ENCODE results near the gene ZNF133. TPM values are rescaled to one million over a fixed set of nuclear protein-coding genes. Genes with fewer than 3 reads are reported as not detected.
"Not testable (repeated sequence)": the region's sequence is repeated elsewhere in the genome, so short reads cannot be mapped to it uniquely, and the experiment has no call there.

The ZNF133 gene
- total RNA-seq, 1 experiment from 2014 or later = 16.2 TPM

- no peak for TF ChIP-seq MLX (CRISPR knock-in tag; IDR thresholded peaks at IDR 0.05)
Observed at GRCh38 chr20:18243802-18244201, 44.5 kb upstream of the ZNF133 start (continued).

DNA sequence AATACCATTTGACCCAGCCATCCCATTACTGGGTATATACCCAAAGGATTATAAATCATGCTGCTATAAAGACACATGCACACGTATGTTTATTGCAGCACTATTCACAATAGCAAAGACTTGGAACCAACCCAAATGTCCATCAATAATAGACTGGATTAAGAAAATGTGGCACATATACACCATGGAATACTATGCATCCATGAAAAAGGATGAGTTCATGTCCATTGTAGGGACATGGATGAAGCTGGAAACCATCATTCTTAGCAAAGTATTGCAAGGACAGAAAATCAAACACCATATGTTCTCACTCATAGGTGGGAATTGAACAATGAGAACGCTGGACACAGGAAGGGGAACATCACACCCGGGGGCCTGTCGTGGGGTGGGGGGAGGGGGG, 39.8 kb upstream of the ZNF133 start:
- DNase-seq (ENCODE audit: low spot score); H3K27ac Mint-ChIP-seq; H3K9me3 Mint-ChIP-seq; ATAC-seq; H3K4me3 Mint-ChIP-seq; CTCF ChIA-PET; H3K36me3 Mint-ChIP-seq; POLR2A ChIA-PET; H3K4me1 Mint-ChIP-seq: not testable (repeated sequence)
- peaks cover 19% of the 10 kb centered on the region; the same call in 1 of the 2 replicates for H3K27me3 Mint-ChIP-seq (ENCODE audit: low read depth)

GRCh38 chr20:18250217-18250616, 38.1 kb upstream of the ZNF133 start:
- H3K4me3 Mint-ChIP-seq = no peak overlapping the region
- no peaks in the 10 kb centered on the region for H3K9me3 Mint-ChIP-seq
- POLR2A ChIA-PET = no interaction called here
- H3K4me1 Mint-ChIP-seq = no peaks in the 10 kb centered on the region
- TF ChIP-seq MYBL2 (CRISPR knock-in tag; IDR thresholded peaks at IDR 0.05) (no peak), NR1H2 (CRISPR knock-in tag; IDR thresholded peaks at IDR 0.05) (no peak), ESRRA (CRISPR knock-in tag; IDR thresholded peaks at IDR 0.05; ENCODE audit: borderline replicate concordance) (no peak), EMX1 (CRISPR knock-in tag; IDR thresholded peaks at IDR 0.05) (no peak), TEAD4 (CRISPR knock-in tag; IDR thresholded peaks at IDR 0.05) (no peak), ZBTB21 (CRISPR knock-in tag; IDR thresholded peaks at IDR 0.05; ENCODE audit: borderline replicate concordance) (no peak), ZBTB43 (CRISPR knock-in tag; IDR thresholded peaks at IDR 0.05) (no peak), MLX (CRISPR knock-in tag; IDR thresholded peaks at IDR 0.05) (no peak), NFYB (CRISPR knock-in tag; conservative IDR thresholded peaks at IDR 0.05; ENCODE audit: low read depth) (no peak), NR3C1 (CRISPR knock-in tag; conservative IDR thresholded peaks at IDR 0.05; ENCODE audit: low read depth) (no peak), RELA (CRISPR knock-in tag; IDR thresholded peaks at IDR 0.05; ENCODE audit: borderline replicate concordance) (no peak), ZNF263 (CRISPR knock-in tag; IDR thresholded peaks at IDR 0.05; ENCODE audit: low read depth) (no peak), ATF6 (CRISPR knock-in tag; IDR thresholded peaks at IDR 0.05) (no peak), ETV6 (CRISPR knock-in tag; IDR thresholded peaks at IDR 0.05) (no peak), CREB1 (CRISPR knock-in tag; IDR thresholded peaks at IDR 0.05) (no peak)
- TF ChIP-seq, protein P1, sequence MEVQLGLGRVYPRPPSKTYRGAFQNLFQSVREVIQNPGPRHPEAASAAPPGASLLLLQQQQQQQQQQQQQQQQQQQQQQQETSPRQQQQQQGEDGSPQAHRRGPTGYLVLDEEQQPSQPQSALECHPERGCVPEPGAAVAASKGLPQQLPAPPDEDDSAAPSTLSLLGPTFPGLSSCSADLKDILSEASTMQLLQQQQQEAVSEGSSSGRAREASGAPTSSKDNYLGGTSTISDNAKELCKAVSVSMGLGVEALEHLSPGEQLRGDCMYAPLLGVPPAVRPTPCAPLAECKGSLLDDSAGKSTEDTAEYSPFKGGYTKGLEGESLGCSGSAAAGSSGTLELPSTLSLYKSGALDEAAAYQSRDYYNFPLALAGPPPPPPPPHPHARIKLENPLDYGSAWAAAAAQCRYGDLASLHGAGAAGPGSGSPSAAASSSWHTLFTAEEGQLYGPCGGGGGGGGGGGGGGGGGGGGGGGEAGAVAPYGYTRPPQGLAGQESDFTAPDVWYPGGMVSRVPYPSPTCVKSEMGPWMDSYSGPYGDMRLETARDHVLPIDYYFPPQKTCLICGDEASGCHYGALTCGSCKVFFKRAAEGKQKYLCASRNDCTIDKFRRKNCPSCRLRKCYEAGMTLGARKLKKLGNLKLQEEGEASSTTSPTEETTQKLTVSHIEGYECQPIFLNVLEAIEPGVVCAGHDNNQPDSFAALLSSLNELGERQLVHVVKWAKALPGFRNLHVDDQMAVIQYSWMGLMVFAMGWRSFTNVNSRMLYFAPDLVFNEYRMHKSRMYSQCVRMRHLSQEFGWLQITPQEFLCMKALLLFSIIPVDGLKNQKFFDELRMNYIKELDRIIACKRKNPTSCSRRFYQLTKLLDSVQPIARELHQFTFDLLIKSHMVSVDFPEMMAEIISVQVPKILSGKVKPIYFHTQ (CRISPR knock-in tag; IDR thresholded peaks at IDR 0.05) = no peak
- TF ChIP-seq, protein P2, sequence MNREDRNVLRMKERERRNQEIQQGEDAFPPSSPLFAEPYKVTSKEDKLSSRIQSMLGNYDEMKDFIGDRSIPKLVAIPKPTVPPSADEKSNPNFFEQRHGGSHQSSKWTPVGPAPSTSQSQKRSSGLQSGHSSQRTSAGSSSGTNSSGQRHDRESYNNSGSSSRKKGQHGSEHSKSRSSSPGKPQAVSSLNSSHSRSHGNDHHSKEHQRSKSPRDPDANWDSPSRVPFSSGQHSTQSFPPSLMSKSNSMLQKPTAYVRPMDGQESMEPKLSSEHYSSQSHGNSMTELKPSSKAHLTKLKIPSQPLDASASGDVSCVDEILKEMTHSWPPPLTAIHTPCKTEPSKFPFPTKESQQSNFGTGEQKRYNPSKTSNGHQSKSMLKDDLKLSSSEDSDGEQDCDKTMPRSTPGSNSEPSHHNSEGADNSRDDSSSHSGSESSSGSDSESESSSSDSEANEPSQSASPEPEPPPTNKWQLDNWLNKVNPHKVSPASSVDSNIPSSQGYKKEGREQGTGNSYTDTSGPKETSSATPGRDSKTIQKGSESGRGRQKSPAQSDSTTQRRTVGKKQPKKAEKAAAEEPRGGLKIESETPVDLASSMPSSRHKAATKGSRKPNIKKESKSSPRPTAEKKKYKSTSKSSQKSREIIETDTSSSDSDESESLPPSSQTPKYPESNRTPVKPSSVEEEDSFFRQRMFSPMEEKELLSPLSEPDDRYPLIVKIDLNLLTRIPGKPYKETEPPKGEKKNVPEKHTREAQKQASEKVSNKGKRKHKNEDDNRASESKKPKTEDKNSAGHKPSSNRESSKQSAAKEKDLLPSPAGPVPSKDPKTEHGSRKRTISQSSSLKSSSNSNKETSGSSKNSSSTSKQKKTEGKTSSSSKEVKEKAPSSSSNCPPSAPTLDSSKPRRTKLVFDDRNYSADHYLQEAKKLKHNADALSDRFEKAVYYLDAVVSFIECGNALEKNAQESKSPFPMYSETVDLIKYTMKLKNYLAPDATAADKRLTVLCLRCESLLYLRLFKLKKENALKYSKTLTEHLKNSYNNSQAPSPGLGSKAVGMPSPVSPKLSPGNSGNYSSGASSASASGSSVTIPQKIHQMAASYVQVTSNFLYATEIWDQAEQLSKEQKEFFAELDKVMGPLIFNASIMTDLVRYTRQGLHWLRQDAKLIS (CRISPR knock-in tag; IDR thresholded peaks at IDR 0.05; ENCODE audit: borderline replicate concordance) = no peak
- TF ChIP-seq, protein P3, sequence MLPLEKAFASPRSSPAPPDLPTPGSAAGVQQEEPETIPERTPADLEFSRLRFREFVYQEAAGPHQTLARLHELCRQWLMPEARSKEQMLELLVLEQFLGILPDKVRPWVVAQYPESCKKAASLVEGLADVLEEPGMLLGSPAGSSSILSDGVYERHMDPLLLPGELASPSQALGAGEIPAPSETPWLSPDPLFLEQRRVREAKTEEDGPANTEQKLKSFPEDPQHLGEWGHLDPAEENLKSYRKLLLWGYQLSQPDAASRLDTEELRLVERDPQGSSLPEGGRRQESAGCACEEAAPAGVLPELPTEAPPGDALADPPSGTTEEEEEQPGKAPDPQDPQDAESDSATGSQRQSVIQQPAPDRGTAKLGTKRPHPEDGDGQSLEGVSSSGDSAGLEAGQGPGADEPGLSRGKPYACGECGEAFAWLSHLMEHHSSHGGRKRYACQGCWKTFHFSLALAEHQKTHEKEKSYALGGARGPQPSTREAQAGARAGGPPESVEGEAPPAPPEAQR (CRISPR knock-in tag; IDR thresholded peaks at IDR 0.05) = no peak
- TF ChIP-seq, protein P4, sequence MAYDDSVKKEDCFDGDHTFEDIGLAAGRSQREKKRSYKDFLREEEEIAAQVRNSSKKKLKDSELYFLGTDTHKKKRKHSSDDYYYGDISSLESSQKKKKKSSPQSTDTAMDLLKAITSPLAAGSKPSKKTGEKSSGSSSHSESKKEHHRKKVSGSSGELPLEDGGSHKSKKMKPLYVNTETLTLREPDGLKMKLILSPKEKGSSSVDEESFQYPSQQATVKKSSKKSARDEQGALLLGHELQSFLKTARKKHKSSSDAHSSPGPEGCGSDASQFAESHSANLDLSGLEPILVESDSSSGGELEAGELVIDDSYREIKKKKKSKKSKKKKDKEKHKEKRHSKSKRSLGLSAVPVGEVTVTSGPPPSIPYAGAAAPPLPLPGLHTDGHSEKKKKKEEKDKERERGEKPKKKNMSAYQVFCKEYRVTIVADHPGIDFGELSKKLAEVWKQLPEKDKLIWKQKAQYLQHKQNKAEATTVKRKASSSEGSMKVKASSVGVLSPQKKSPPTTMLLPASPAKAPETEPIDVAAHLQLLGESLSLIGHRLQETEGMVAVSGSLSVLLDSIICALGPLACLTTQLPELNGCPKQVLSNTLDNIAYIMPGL (CRISPR knock-in tag; IDR thresholded peaks at IDR 0.05) = no peak
- CTCF ChIA-PET = no interaction called here
- no peak overlapping the region for H3K27ac Mint-ChIP-seq
- DNase-seq (ENCODE audit: low spot score) (no peak), ATAC-seq (no peak)
- H3K36me3 Mint-ChIP-seq = no peaks in the 10 kb centered on the region
- peaks cover 12% of the 10 kb centered on the region; the same call in 1 of the 2 replicates for H3K27me3 Mint-ChIP-seq (ENCODE audit: low read depth)

Data from WTC11 (cell line).